Fibroblast of the aortic adventitia (primary cell): ENCODE data around the gene ABAT. TPM values are rescaled to one million over a fixed set of nuclear protein-coding genes. Genes with fewer than 3 reads are reported as not detected.

Source experiments
- DNase-seq: peaks from one replicate; pipeline ENCODE4 v3.0.0-alpha.2; 2010; ENCODE audit warnings: low read depth
- H3K4me3 ChIP-seq: 2 replicates; pipeline ENCODE4 v1.5.1; 2011; ENCODE audit warnings: low read depth, mild to moderate bottlenecking, control low read depth, low read length, moderate library complexity
- CTCF ChIP-seq: IDR thresholded peaks from 2 replicates; pipeline ENCODE4 v1.5.1; 2011; ENCODE audit warnings: mild to moderate bottlenecking, low read length, control low read depth, inconsistent platforms; ENCODE audit not compliant: insufficient read depth
- total RNA-seq: library from RNA; depleted of rRNA; stranded (reverse); fragments of >200 nt; gene quantifications from 2 replicates; pipeline ENCODE4 v1.2.3, GENCODE V29; 2012; ENCODE audit warnings: low replicate concordance

The ABAT gene
- total RNA-seq, 1 donor = 1.4 TPM

- no peak overlapping the region for H3K4me3 ChIP-seq
- TF ChIP-seq CTCF = no peak
- DNase-seq = no peak
These were observed 53.6 kb downstream of the ABAT start for GRCh38 chr16:8727857-8728618.

GRCh38 chr16:8729779-8730334 is 55.4 kb downstream of the ABAT start:
- no peak overlapping the region for H3K4me3 ChIP-seq
- TF ChIP-seq CTCF = no peak
- DNase-seq = no peak

- no peak for TF ChIP-seq CTCF
- no peak for DNase-seq
- H3K4me3 ChIP-seq = no peak overlapping the region
These were observed 56.0 kb downstream of the ABAT start for GRCh38 chr16:8730335-8730915.

- DNase-seq = no peak
- H3K4me3 ChIP-seq = no peak overlapping the region
- no peak for TF ChIP-seq CTCF
These were observed 59.6 kb downstream of the ABAT start for GRCh38 chr16:8733849-8734540.

GRCh38 chr16:8735574-8735973 is 61.2 kb downstream of the ABAT start:
- no peak for TF ChIP-seq CTCF
- DNase-seq = no peak
- H3K4me3 ChIP-seq = no peak overlapping the region

- DNase-seq = no peak
- no peak for TF ChIP-seq CTCF
- H3K4me3 ChIP-seq = no peak overlapping the region
These were observed 61.8 kb downstream of the ABAT start for GRCh38 chr16:8736123-8736668.
